ENCODE measurements around the gene CCDC82. TPM values are rescaled to one million over a fixed set of nuclear protein-coding genes. Genes with fewer than 3 reads are reported as not detected.

Gene CCDC82
- total RNA-seq, 2 experiments from 2014 or later = 22.2 to 43.6 TPM

- H3K4me3 ChIP-seq (ENCODE audit: low read depth, low read length, poor library complexity, severe bottlenecking) = no peak overlapping the region
- no peaks in the 10 kb centered on the region for H3K79me2 ChIP-seq (ENCODE audit: insufficient read depth, low read depth, low read length)
- H3K9me2 ChIP-seq (ENCODE audit: insufficient read depth, low read length) = no peaks in the 10 kb centered on the region
- no peaks in the 10 kb centered on the region for H3K4me1 ChIP-seq (ENCODE audit: insufficient read depth, low read length, poor library complexity, severe bottlenecking)
- TF ChIP-seq EZH2phosphoT487 (IDR thresholded peaks at IDR 0.05; ENCODE audit: borderline replicate concordance, low read depth, low read length) (no peak), CTCF (conservative IDR thresholded peaks at IDR 0.05; ENCODE audit: low read length) (no peak)
- POLR2A ChIA-PET = interaction anchor here (0.6 to 0.9 kb wide), 2 partner anchors 9 to 118 kb away, joined by 3 read pairs; no protein-coding TSS in a partner anchor
- no TSS peak for BruUV-seq (replicated peaks)
- H3K9me3 ChIP-seq (ENCODE audit: low read length) = no peaks in the 10 kb centered on the region
- no peaks in the 10 kb centered on the region for H4K20me1 ChIP-seq (ENCODE audit: insufficient read depth, low read length)
- no peak overlapping the region for H3K27ac ChIP-seq (ENCODE audit: low read depth, low read length, poor library complexity, severe bottlenecking)
- H3K4me2 ChIP-seq (ENCODE audit: low read length) = no peak overlapping the region
- H2AFZ ChIP-seq (ENCODE audit: low read length) = no peak overlapping the region
- DNase-seq (ENCODE audit: low spot score) = no peak
- H3K36me3 ChIP-seq (ENCODE audit: insufficient read depth, low read length) = no peaks in the 10 kb centered on the region
- intact Hi-C loops (cut with micrococcal nuclease; ENCODE audit: unreplicated experiment) = no loop called here
- CTCF ChIA-PET (ENCODE audit: unreplicated experiment) = no interaction called here
Observed at GRCh38 chr11:96306600-96306932, 83.1 kb downstream of the CCDC82 start.

DNA sequence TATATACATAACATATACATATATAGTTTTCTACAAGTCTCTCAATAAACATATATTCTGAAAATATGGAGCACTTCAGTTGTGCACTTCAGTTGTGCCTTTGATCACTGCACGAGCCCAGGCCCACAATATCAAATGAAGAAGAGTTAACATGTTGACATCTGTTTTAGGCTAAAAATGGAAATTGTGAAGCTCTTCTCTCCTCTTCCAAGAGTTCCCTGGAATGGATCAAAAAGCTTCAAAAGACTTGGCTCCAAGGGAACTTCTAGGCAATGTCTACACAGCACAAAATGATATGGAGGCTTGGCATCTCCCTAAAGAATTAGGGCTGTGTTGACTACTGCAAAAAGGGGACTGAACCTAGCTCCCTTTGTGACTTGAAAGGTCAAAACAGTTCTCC lies 83.6 kb downstream of the CCDC82 start:
- ChIA-PET POLR2A (interaction anchor here (0.6 to 1.2 kb wide), 3 partner anchors 9 to 119 kb away, joined by 3 to 4 read pairs (median 3); no protein-coding TSS in a partner anchor), CTCF (ENCODE audit: unreplicated experiment) (no interaction called here)
- intact Hi-C loops (cut with micrococcal nuclease; ENCODE audit: unreplicated experiment) = no loop called here
- Histone ChIP-seq H2AFZ (ENCODE audit: low read length) (no peak overlapping the region), H3K4me3 (ENCODE audit: low read depth, low read length, poor library complexity, severe bottlenecking) (no peak overlapping the region), H3K36me3 (ENCODE audit: insufficient read depth, low read length) (no peaks in the 10 kb centered on the region), H4K20me1 (ENCODE audit: insufficient read depth, low read length) (no peaks in the 10 kb centered on the region), H3K4me1 (ENCODE audit: insufficient read depth, low read length, poor library complexity, severe bottlenecking) (no peaks in the 10 kb centered on the region), H3K79me2 (ENCODE audit: insufficient read depth, low read depth, low read length) (no peaks in the 10 kb centered on the region), H3K4me2 (ENCODE audit: low read length) (no peak overlapping the region), H3K27ac (ENCODE audit: low read depth, low read length, poor library complexity, severe bottlenecking) (no peak overlapping the region), H3K9me3 (ENCODE audit: low read length) (no peaks in the 10 kb centered on the region), H3K9me2 (ENCODE audit: insufficient read depth, low read length) (no peaks in the 10 kb centered on the region)
- no peak for DNase-seq (ENCODE audit: low spot score)
- TF ChIP-seq EZH2phosphoT487 (IDR thresholded peaks at IDR 0.05; ENCODE audit: borderline replicate concordance, low read depth, low read length) (no peak), CTCF (conservative IDR thresholded peaks at IDR 0.05; ENCODE audit: low read length) (no peak)
- BruUV-seq (replicated peaks) = no TSS peak

DNA sequence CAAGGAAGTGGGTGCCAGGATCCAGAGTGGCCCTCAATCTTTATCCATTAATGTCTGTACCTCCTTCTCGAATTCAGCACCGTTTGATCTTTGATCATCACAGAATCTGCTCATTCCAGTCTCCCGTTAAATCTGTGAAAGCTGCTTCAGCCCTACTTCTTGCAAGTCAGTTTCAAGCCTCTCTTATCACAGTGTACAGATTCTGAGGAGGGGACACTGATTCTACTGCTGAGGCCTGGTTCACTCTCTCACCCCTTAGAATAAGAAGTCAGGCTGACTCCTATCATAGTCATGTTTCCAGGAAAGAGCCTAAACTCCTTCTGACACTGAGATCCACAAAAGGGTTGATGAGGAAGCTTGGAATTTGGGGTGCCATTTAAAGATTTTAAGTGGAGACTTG lies 85.7 kb downstream of the CCDC82 start:
- TF ChIP-seq CTCF (conservative IDR thresholded peaks at IDR 0.05; ENCODE audit: low read length) = no peak
- no peak for TF ChIP-seq EZH2phosphoT487 (IDR thresholded peaks at IDR 0.05; ENCODE audit: borderline replicate concordance, low read depth, low read length)
- intact Hi-C loops (cut with micrococcal nuclease; ENCODE audit: unreplicated experiment) = no loop called here
- ChIA-PET POLR2A (no interaction called here), CTCF (ENCODE audit: unreplicated experiment) (no interaction called here)
- H3K79me2 ChIP-seq (ENCODE audit: insufficient read depth, low read depth, low read length) = no peaks in the 10 kb centered on the region
- no peaks in the 10 kb centered on the region for H3K36me3 ChIP-seq (ENCODE audit: insufficient read depth, low read length)
- no peaks in the 10 kb centered on the region for H3K9me2 ChIP-seq (ENCODE audit: insufficient read depth, low read length)
- no peak overlapping the region for H3K4me2 ChIP-seq (ENCODE audit: low read length)
- H4K20me1 ChIP-seq (ENCODE audit: insufficient read depth, low read length) = no peaks in the 10 kb centered on the region
- H2AFZ ChIP-seq (ENCODE audit: low read length) = no peak overlapping the region
- no TSS peak for BruUV-seq (replicated peaks)
- H3K9me3 ChIP-seq (ENCODE audit: low read length) = no peaks in the 10 kb centered on the region
- H3K4me3 ChIP-seq (ENCODE audit: low read depth, low read length, poor library complexity, severe bottlenecking) = no peak overlapping the region
- no peaks in the 10 kb centered on the region for H3K4me1 ChIP-seq (ENCODE audit: insufficient read depth, low read length, poor library complexity, severe bottlenecking)
- DNase-seq (ENCODE audit: low spot score) = no peak
- H3K27ac ChIP-seq (ENCODE audit: low read depth, low read length, poor library complexity, severe bottlenecking) = no peak overlapping the region
